ENCODE results near the gene TMPRSS2.

The TMPRSS2 gene

DNA sequence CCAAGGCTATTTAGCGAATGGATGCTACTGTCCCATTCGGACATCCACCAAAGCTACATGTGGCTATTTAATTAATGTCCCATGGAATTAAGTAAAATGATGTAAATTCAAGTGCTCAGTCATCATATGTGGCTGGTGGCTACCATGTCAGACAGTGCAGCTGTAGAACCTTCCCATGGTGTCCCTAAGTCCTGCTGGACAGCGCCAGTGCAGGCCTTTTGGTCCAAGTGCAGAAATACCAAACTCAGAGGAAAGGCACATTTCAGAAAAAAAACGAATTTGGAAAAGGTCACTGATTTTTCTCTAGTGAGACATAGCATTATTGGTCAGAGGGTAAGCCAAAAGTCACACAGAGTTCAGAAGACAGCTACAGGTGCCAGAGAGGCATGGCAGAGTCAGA lies 17.6 kb downstream of the TMPRSS2 start:
- ChIA-PET CTCF (interaction anchor here (1.7 kb wide), 1 partner anchor 207 kb away, joined by 5 read pairs; no protein-coding TSS in a partner anchor), POLR2A (no interaction called here)
- Histone ChIP-seq H3K4me3 (ENCODE audit: low read depth, low read length) (no peak overlapping the region), H3K9me3 (ENCODE audit: control insufficient read depth, insufficient read depth, low read depth, low read length) (no peaks in the 10 kb centered on the region), H3K36me3 (ENCODE audit: control insufficient read depth in 2 of 2, insufficient read depth in 1 of 2, low read length in 2 of 2) (no peaks in the 10 kb centered on the region), H3K4me1 (ENCODE audit: control insufficient read depth, insufficient read depth, low read length) (no peaks in the 10 kb centered on the region), H3K27ac (ENCODE audit: extremely low read depth, low read depth, low read length) (no peak overlapping the region)
- TF ChIP-seq ZBTB20 (tag by site-specific recombination; IDR thresholded peaks at IDR 0.05) = no peak
- peak; percentile 80; the same call in 1 of the 2 replicates for TF ChIP-seq REST (tag by site-specific recombination; IDR thresholded peaks at IDR 0.05)

DNA sequence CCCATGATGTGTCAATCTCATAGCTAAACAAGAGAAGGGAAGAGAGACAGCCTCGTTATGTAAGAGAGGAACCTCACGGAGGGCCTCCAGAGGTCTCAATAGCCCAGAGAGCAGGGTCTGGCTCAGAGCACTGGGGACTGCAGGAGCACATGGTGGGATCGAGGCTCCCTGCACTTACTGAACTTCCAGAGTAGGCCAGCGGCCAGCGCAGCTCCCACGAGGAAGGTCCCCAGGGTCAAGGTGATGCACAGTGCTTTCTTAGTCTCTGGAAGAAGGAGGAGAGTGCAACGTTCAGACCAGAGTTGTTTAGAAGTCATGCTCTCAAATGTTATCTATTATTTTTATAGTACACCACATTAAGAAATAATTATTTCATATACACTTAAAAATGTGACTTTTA lies 18.6 kb downstream of the TMPRSS2 start:
- no peaks in the 10 kb centered on the region for H3K9me3 ChIP-seq (ENCODE audit: control insufficient read depth, insufficient read depth, low read depth, low read length)
- ChIA-PET POLR2A (no interaction called here), CTCF (interaction anchor here (1.7 kb wide), 1 partner anchor 206 kb away, joined by 5 read pairs; no protein-coding TSS in a partner anchor)
- TF ChIP-seq YY1 (tag by site-specific recombination; IDR thresholded peaks at IDR 0.05) (no peak), ZNF404 (tag by site-specific recombination; IDR thresholded peaks at IDR 0.05) (no peak), HOXC10 (CRISPR knock-in tag; IDR thresholded peaks at IDR 0.05) (no peak), ZNF280D (tag by site-specific recombination; IDR thresholded peaks at IDR 0.05) (no peak), MEIS1 (CRISPR knock-in tag; IDR thresholded peaks at IDR 0.05; ENCODE audit: borderline replicate concordance) (no peak), SALL2 (tag by site-specific recombination; IDR thresholded peaks at IDR 0.05; ENCODE audit: borderline replicate concordance) (no peak), FEZF1 (tag by site-specific recombination; IDR thresholded peaks at IDR 0.05) (no peak), GLIS1 (tag by site-specific recombination; IDR thresholded peaks at IDR 0.05) (no peak)
- H3K27ac ChIP-seq (ENCODE audit: extremely low read depth, low read depth, low read length) = no peak overlapping the region
- no peaks in the 10 kb centered on the region for H3K4me1 ChIP-seq (ENCODE audit: control insufficient read depth, insufficient read depth, low read length)
- H3K4me3 ChIP-seq (ENCODE audit: low read depth, low read length) = no peak overlapping the region
- no peaks in the 10 kb centered on the region for H3K36me3 ChIP-seq (ENCODE audit: control insufficient read depth in 2 of 2, insufficient read depth in 1 of 2, low read length in 2 of 2)

GRCh38 chr21:41488080-41488479 lies 19.9 kb downstream of the TMPRSS2 start:
- Histone ChIP-seq H3K4me3 (ENCODE audit: low read depth, low read length) (no peak overlapping the region), H3K4me1 (ENCODE audit: control insufficient read depth, insufficient read depth, low read length) (no peaks in the 10 kb centered on the region), H3K36me3 (ENCODE audit: control insufficient read depth in 2 of 2, insufficient read depth in 1 of 2, low read length in 2 of 2) (no peaks in the 10 kb centered on the region), H3K27ac (ENCODE audit: extremely low read depth, low read depth, low read length) (no peak overlapping the region), H3K9me3 (ENCODE audit: control insufficient read depth, insufficient read depth, low read depth, low read length) (no peaks in the 10 kb centered on the region)
- CTCF ChIA-PET = no interaction called here
- POLR2A ChIA-PET = no interaction called here
- no peak for TF ChIP-seq HOXD13 (CRISPR knock-in tag; IDR thresholded peaks at IDR 0.05; ENCODE audit: borderline replicate concordance)
- no peak for TF ChIP-seq ZNF626 (tag by site-specific recombination; IDR thresholded peaks at IDR 0.05)
- TF ChIP-seq ZFP3 (tag by site-specific recombination; IDR thresholded peaks at IDR 0.05; ENCODE audit: low read depth) = no peak
- TF ChIP-seq ATF2 (tag by site-specific recombination; IDR thresholded peaks at IDR 0.05; ENCODE audit: low read depth) = no peak
- no peak for TF ChIP-seq ZNF341 (tag by site-specific recombination; IDR thresholded peaks at IDR 0.05; ENCODE audit: low read depth)
- no peak for TF ChIP-seq ZNF521 (tag by site-specific recombination; IDR thresholded peaks at IDR 0.05)
- no peak for TF ChIP-seq ZNF571 (tag by site-specific recombination; IDR thresholded peaks at IDR 0.05)
- no peak for TF ChIP-seq ZNF585B (tag by site-specific recombination; IDR thresholded peaks at IDR 0.05)
- no peak for TF ChIP-seq ZNF701 (tag by site-specific recombination; IDR thresholded peaks at IDR 0.05)
- TF ChIP-seq KLF8 (tag by site-specific recombination; IDR thresholded peaks at IDR 0.05) = no peak
- no peak for TF ChIP-seq HIC1 (tag by site-specific recombination; IDR thresholded peaks at IDR 0.05)
- TF ChIP-seq ZNF488 (tag by site-specific recombination; IDR thresholded peaks at IDR 0.05) = no peak

Measured in HEK293 (cell line).